EH (cell line): ENCODE results near the gene SMIM1.
"Not testable (repeated sequence)": the region's sequence is repeated elsewhere in the genome, so short reads cannot be mapped to it uniquely, and the experiment has no call there.

Experiments used
- DNase-seq: peaks from one replicate; pipeline ENCODE4 v3.0.0-alpha.2; 2015; ENCODE audit warnings: low read depth

The SMIM1 gene

GRCh38 chr1:3796215-3797061 lies 23.9 kb downstream of the SMIM1 start, which contains the start of gene LRRC47:
TSS of gene LRRC47 (minus strand) at chr1:3796498. CDS start at chr1:3796476, 22 bp downstream.
- peak; percentile 91 for DNase-seq

- no peak for DNase-seq
Measured at GRCh38 chr1:3799976-3800685, 27.6 kb downstream of the SMIM1 start.

GRCh38 chr1:3800795-3801194 lies 28.2 kb downstream of the SMIM1 start:
- not testable (repeated sequence) for DNase-seq

DNA sequence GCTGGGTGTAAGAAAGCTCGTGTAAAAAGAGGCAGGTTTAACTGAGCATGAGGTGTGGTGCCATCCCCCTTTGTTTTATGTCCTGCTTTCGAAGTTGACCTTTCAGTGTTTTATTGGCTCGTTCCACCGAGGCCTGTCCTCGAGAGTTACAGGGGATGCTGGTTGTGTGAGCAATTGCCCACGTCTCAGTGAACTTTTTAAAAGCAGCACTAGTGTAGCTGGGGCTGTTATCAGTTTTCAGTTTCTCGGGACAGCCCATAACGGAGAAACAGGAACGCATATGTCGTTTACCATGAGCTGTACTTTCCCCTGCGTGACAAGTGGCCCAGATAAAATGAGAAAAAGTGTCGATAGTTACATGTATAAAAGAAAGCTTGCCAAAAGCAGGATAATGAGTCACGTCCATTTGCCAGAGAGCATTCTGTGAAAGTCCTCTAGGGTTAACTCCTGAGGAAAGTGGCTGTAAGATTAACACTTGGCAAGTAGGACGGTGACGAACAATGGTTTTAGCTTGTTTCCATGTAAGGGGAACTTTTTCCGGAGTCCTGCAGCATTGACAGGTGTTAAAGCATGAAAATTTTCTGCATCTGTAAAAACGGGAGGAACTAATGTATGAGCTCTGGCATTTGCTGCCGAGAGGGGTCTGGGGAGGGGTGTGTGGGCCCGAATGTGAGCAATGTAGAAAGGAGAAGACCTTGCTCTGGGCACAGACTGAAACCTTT lies 31.5 kb downstream of the SMIM1 start:
- peak; percentile 49 for DNase-seq

GRCh38 chr1:3804627-3804944 lies 32.0 kb downstream of the SMIM1 start:
- not testable (repeated sequence) for DNase-seq

- DNase-seq, result no peak
Measured at GRCh38 chr1:3805038-3805437, 32.5 kb downstream of the SMIM1 start.

DNA sequence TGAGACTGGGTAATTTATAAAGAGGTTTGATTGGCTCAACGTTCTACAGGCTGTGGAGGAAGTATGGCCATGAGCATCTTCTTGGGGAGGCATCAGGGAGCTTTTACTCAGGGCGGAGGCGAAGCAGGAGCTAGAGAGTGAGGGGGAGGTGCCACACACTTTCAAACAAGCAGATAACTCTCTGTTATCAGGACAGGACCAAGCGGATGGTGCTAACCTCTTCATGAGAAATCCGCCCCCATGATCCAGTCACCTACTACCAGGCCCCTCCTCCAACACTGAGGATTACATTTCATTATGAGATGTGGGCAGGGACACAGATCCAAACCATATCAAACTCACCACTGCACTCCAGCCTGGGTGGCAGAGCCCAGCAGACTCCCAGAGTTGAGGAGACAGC lies 35.2 kb downstream of the SMIM1 start:
- DNase-seq, result no peak

DNA sequence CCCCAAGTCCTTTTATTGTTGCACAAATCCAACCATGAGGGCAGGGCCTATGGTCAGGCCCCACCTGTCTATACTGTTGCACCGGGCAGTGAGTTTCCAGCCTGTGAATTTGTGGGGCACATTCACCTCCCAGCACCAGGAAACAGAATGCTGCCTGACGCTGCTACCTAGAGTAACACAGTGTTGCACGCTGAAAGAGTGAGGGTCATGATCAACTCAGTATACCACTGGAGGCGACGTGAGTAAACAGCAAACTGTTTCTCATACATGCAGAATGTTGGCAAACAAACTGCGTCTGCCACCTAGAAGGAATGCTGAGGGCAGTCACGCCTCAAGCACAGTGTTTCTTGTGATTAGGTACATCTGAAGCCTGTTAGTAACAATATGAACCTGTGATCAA lies 37.1 kb downstream of the SMIM1 start:
- no peak for DNase-seq

- DNase-seq, result peak; percentile 22
Measured at GRCh38 chr1:3810149-3810761, 37.7 kb downstream of the SMIM1 start.

GRCh38 chr1:3811595-3811911 lies 39.0 kb downstream of the SMIM1 start:
- no peak for DNase-seq

- DNase-seq, result no peak
Measured at GRCh38 chr1:3814065-3814464, 41.5 kb downstream of the SMIM1 start.

- DNase-seq, result no peak
Measured at GRCh38 chr1:3814771-3815561, 42.4 kb downstream of the SMIM1 start.

DNA sequence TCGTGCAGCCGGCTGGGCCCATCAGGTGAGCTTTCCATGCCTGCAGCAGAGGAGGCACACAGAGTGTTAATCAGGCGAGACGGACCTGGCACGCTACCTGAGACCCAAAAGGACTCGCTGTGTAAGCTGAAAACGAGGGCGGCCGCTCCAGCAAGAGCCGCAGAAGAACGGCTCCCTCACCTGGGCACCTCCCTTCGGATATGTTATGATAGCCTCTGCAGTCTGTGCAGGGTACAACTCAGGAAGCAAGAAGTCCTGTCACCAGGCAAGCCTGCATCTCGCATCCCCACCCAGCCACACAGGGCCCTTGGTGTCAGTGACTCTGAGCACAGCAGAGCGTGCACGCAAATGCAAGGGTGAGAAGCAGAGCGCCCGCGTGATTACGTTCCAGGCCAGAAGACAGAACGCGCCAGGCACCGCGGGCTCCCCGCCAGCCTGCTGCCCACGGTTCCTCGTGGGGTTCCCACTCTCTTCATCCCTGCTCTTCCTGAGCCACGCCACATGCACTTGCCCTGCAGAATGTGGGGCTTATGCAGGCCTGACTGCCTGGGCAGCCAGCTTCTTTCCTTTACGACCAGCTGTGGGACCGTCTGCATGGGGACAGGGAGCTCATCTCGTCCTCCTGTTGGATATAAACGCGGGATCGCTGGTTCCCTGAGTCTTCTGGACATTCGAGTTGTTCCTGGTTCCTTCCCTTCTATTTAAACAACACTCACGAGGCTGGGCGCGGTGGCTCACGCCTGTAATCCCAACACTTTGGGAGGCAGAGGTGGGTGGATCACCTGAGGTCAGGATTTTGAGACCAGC lies 44.0 kb downstream of the SMIM1 start:
- no peak for DNase-seq

DNA sequence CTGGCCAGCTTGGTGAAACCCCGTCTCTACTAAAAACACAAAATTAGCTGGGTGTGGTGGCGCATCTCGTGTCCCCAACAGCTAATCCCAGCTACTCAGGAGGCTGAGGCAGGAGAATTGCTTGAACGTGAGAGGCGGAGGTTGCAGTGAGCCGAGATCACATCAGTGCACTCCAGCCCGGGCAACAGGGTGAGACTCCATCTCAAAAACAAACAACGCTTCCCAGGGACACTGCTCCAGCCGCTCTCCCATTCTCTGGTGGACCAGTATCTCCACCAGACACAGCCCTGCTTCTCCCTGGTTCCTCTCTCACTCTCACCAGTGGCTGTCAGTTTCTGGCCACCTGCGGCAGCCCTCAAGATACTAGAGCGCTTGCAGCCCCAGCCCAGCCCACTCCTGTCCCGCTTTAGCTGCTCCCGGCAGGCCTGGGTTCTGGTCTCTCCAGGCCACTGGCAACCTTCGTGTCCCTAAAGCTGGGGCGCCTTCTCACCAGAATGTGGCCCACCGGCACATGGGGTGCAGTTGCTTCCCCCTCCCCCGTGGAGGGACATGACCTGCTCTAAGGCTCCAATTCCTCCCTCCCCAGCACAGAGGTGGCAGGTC lies 44.7 kb downstream of the SMIM1 start:
- no peak for DNase-seq

- DNase-seq, result no peak
Measured at GRCh38 chr1:3817821-3818597, 45.5 kb downstream of the SMIM1 start.

- no peak for DNase-seq
Measured at GRCh38 chr1:3819771-3820200, 47.2 kb downstream of the SMIM1 start.

GRCh38 chr1:3820316-3820715 lies 47.8 kb downstream of the SMIM1 start:
- no peak for DNase-seq

DNA sequence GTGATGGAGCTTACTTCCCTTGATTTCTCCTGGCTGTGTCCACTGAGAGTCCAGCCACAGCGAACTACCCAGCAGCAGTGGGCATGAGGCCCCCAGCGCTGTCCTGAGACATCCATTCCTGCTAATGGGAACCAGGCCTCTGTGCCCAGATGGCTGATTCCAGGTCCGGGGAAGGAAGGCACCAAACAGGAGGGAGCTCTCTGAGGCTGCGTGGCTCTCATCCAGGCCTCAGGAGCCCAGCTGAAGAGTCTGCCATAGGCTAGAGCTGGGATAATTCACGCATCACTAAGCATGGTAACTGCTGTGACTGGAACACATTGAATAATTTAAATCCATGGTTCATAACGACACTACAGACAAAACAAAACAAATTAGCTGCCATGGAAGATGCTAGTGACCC lies 48.5 kb downstream of the SMIM1 start:
- DNase-seq, result no peak

DNA sequence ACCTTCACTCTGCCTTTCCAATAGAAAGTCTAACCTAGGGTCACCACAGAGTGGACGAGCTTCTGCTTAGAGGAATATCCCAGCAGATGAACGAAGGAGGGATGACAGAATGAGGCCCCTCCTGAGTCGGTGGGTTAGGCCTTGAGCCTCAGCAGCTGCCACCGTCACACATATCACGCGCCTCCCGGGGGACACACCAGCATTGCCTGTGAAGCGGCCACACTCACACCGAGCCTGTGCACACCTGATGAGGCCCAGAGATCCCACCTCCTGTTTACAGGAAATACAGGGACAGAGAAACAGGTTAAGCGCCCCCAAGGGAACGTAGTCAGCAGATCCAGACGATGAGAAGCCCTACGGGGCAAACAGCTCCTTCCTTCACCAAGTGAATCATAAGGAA lies 48.9 kb downstream of the SMIM1 start:
- no peak for DNase-seq

GRCh38 chr1:3821908-3822307 lies 49.4 kb downstream of the SMIM1 start:
- DNase-seq, result no peak
